T-helper 22 cell (primary cell): ENCODE data around the gene TEX22.

Experiments
- DNase-seq: peaks from one replicate; pipeline ENCODE4 v3.0.0-alpha.2; 2020; ENCODE audit warnings: low read depth

The TEX22 gene

DNA sequence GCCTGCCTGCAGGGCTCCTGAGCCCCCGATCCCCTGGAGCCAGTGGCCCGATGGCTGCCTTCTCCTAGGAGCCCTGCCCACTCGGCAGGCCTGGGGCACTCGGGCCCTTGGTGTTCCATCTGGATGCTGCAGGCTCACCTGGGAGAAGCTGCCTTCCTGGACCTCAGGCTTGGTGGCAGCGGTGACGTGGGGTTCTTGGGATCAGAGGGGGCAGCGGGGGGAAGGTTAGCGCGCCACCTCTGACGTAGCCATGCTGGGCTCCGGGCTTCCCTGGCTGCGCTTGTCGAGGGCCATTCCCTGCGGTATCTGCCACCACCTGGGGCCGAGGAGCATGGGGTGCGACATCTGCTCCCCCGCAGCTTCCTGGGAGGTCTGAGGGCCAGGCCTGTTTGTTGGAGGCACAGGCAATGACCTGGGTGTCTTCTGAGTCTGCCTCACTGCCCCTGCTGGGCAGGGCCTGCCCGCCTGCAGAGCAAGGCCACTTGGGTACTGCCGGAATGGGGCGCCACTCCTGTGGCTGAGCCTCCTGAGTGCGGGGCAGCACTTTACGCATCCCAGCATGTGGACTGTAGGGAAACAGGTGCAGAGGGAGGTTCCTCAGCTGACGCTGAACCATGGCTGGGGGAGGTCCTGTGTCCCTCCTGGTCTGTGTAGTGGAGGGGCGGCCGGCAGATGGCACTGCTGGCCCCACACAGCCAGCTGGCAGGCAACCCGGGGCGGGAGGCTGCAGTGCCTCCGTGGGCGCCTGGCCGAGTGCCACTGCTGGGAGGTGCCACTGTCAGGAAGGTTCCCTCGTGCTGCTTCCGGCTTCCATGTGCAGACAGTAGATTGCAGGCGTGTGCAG lies 41.6 kb downstream of the TEX22 start:
- no peak for DNase-seq

DNA sequence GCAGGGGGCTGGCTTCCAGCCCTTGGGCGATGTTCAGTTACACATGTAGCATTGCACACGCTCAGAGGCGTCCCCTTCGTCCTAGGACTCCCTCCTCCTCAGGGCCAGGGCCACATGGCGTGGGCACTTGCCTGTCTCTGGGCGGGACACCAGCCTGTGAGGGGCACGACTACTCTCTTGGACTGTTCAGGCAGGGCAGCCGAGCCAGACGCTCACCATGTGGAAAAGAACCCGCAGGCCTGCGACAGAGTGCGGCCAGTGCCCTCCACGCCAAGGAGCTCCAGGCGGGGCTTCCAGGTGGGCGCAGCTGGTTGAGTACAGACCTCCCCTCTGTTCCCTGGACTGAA lies 42.2 kb downstream of the TEX22 start:
- no peak for DNase-seq

DNA sequence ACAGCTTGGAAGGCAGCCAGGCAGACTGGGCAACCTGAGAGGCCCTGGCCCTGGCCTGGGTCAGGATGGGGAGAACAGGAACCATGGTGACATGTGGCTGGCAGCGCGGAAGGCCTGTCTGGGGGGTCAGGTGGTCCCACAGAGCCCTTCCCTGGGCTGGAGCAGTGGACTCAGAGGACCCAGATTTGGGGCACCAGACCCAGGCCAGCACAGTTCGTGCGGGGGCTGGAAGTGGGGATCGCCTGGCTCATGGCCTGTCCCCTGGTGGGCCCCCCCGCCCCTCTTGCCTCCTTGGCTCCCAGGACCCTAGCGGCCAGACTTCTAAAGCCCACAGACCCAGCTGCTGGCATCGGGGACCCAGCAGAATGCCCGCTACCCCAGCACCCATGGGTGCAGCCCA lies 42.7 kb downstream of the TEX22 start:
- DNase-seq = no peak

DNA sequence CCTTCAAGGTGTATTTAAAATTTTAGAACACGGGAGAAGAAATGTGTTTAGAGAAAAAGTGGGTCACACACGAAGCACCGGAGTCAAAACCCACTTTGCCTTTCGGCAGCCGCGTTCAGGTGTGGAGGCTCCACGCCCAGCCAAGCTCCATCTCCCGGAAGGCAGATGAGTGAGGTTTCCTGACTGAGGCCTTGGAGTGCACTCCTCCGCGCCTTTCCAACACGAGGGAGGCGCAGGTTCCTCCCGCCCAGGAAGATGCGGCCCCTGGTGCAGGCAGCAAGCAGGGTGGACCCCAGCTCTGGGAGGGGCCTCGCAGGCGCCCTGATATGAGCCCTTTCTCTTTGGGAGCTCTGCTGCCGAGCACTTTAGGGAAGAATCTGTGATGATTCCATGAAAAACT lies 43.8 kb downstream of the TEX22 start:
- DNase-seq = no peak

DNA sequence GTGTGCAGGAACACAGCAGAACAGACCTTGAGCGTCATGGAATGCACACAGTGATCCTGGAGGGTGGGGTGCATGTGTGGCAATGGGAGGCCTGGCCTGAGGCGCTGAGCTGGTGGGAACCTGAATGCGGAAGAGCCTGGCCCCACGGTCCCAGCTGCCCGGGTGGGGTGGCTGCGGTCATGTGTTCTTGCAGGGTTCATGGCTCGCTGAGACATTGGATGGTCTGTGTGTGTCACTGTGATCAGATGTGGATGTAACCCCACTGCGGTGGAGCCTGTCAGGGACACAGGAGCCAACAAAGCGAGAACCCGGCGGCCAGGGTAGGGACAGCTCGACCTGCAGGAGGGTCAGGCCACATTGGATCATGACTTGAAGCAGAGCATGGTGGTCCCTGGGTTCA lies 44.5 kb downstream of the TEX22 start:
- DNase-seq = no peak

DNA sequence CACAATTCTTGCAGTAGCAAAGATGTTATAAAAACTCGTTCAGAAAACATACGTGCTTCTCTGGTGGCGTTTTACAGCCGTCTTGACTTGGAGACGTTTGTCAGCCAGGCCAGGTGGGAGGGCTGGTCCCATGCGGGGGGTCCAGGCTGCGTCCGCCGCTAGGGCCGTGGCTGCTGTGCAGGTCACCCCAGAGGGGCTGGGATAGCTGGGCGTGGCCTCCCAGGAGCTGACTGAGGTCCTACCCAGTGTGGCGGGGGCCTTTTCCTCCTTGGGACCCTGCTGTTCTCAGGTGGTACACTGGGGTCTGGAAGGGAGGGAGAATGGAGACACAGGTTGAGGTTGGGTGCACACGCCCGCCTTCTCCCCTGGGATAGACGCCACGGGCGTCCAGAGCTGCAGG lies 46.5 kb downstream of the TEX22 start:
- DNase-seq = no peak

DNA sequence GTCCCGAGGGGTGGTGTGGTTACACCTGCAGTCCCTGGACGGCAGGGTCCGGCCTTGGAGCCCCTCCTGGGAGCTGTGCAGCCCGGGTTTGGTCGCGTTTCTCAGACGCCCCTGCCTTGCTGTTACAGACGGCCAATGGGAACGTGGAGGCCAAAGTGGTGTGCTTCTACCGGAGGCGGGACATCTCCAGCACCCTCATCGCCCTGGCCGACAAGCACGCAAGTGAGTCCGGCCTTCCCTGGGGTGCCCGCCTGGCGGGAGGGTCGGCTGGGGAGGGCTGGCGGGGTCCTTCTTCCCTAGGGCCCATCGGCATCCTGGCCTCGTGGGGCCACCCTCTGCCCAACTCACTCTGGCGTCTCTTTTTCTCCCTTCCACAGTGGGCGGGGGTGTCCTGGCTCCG lies 47.0 kb downstream of the TEX22 start:
- DNase-seq = no peak

DNA sequence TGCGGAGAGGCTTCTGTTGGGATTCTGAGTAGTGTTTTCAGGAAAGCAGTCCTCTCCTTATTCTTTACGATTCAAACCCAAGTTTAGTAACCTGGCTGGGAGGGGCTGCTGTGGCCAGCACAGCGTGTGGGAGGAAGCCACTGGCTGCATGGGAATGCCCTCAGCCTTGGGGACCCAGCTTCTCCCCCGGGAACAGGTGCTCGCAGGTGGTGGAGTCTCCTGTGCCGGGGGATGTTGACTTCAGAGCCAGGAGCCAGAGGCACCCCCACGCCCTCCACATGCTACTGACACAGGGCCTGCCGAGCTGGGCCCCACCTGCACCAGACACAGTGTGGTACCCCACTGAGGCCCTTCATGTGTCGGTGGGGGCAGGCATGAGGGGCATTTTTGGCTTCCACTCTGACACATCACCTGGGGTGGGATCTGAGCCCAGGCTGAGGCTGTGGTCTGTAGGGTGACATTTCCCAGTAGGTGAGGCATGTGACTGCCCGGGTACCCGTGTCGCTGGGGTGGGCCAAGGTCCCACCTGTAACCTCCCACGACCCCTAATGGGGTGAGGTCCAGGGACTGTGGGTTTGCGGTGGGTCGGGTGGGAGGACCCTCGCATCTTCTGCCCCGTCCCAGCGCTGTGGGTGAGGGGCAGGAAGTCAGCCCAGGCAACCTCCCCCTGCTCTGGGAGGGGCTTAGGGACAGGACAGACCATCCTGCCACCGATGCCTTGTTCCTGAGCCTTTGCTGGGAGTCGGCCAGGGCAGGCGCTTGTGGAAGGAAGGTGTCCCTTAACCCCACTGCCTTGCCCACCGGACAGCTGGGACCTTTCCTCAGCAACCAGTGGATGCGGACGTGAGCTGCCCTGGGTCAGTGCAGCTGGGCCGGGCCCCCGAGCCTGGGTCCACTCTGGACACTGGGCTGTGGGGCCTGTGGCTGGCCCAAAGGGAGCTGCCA lies 47.8 kb downstream of the TEX22 start:
- DNase-seq = no peak

DNA sequence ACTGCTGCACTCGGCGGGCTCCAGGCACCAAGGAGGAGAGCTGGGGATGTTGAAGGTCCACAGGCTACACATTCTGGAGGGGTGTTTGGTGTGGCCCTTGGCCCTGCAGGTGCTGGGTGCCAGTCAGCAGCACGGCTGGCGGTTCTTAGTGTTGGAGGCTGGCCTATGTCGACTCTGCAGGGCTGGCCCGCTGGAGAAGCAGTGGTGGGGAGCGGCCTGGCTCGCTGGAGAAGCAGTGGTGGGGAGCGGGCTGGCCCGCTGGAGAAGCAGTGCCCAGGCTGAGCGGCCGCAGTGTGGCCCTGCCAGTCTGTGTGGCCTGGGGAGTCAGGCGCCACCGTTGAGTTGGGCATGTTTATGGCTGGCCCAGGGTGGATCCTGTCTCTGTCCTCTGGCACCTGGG lies 48.6 kb downstream of the TEX22 start:
- no peak for DNase-seq

DNA sequence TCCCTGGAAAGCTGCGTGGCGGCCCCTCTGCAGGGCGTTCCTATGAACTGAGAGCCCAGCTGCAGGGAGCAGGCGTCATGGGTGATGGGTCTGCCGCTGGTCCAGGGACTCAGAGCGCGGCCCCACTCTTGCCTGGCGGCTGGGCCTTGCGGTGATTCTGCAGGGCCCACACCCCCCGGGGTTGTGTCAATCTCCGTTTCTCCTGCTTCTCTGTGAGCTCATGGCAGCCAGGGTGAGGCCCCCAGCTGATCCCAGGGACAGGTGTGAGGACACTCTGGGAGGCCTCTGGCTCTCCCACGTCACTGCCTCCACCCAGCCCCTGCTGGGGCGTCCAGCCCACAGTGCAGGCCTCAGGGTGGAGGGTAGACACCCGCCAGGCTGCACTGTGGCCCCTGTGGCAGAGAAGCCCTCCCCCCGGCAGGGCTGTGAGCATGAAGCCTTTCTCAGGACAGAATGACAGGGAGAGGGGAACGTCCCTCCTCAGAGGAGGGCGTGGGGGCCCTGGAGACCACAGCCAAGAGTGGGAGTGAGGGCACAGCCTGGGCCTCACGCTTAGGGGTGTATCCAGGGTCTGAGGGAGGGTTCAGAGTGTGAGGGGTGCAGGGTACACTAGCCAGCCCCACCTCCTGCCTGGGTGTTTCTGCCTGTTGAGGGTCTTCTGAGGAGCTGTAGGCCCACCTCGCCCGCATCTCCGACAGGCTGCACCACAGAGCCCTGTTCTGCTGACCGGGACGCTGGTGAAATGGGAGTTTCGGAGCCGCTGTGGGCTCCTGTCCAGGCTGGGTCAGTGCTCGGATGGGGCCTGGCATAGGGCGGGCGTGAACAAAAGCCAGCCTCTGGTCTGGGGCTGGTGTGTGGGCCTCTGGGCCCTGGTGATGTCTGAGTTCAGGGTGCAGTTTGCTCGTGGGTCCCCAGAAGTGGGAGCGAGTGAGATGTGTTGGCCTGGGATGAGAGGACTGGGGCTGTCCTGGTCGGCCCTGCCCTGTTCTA lies 49.6 kb downstream of the TEX22 start:
- no peak for DNase-seq

DNA sequence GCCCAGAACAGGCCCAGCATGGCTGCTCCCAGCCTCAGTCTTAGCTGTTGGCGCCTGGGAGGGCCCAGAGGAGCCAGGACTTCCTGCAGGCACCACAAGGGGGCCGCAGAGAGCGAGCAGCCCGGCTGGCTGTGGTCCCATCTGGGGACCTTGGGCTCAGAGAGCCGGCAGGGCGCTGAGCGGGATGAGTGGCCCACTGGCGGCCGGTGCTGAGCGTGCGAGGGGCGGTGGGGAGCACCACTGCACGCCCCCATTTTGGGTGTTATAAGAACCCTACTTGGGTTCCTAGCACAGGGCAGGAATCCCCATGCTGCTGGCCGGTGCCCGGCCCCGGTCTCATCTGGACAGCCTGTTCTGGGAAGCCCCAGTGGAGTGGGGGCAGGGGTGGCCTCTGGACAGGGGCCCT lies 50.4 kb downstream of the TEX22 start:
- DNase-seq = peak; percentile 36

DNA sequence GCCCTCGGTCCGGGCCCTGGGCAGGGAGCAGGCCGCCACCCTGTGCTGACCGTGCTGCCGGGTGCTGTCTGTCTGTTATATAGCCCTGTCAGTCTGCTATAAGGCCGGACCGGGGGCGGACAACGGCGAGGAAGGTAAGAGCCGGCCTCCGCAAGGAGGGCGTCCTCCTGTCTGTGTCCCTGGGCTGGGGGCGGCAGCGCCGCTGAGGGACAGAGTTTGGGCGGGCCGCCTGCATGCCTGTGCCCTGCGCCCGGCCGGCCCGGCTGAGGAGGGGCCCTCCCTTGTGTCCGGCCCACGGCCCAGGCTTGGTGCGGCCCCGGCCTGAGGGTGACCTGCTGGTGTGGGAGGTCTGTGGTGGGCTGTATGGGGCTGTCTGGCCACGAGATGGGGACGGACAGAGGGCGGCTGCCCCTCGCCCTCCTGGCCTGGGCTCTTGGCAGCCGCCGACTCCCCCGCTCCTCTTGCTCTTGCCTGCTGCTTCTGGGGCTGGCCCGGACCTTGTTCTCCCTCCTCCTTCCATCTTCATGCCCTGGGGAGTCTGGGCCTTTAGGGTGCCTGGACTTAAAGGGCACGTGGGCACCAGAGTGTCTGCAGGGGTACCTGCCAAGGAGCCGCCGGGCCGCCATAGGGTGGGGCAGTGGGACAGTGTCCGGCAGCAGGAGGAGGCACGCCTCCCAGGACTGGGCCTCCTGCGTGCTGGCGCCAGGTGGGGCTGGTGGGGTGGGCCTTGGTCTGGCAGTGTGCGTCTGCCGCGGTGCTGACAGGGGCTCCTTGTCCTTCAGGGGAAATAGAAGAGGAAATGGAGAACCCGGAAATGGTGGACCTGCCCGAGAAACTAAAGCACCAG lies 51.2 kb downstream of the TEX22 start:
- no peak for DNase-seq

DNA sequence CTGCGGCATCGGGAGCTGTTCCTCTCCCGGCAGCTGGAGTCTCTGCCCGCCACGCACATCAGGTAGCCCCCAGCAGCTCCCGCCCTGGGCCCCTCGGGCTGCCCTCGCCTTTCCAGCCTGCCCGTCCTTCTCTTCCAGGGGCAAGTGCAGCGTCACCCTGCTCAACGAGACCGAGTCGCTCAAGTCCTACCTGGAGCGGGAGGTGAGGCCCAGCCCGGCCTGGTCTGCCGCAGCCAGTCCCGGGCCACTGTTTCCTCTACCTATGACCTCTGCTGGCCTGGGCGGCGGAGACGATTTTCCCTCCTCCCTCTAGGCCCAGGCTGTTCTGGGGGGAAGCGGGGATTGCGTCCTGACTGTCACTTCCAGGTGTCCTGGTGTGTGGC lies 51.8 kb downstream of the TEX22 start:
- DNase-seq = no peak

DNA sequence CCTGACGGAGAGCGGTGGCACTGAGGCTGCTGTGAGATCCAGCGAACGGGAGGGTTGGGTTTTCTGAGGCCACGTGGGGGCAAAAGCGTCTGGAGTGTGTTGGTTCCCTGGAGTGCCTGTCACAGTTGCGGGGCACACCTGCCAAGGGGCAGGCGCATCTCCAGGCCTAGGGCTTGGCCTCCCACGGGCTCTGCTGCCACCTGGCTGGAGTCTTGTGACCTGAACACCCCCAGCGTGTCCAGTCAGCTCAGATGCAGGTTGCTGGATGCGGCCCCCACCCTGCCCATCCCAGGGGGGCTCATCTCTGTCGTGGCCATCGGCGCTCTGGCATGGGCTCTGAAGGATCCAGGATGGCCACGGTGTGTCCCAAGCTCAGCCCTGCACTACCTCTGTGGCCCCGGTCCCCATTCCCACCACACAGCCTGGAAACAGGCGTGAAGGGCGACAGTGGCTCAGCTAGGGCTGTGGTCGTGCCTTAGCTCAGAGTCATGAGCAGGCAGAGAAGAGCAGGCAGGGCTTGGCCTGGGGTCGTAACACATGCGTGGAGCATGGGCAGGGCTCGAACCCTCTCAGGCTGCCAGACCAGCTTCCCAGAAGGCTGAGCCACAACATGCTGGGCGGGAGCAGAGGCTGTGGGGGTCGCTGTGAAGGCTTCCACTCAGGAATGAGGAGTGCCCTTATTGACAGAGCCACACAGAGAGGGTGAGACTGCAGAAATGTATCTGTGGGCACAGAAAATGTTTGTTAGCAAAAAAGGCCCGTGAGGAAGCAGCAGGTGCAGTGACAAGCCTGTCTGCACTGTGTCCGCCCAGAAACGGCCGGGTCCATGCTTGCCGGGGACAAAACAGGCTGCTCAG lies 52.8 kb downstream of the TEX22 start:
- no peak for DNase-seq

DNA sequence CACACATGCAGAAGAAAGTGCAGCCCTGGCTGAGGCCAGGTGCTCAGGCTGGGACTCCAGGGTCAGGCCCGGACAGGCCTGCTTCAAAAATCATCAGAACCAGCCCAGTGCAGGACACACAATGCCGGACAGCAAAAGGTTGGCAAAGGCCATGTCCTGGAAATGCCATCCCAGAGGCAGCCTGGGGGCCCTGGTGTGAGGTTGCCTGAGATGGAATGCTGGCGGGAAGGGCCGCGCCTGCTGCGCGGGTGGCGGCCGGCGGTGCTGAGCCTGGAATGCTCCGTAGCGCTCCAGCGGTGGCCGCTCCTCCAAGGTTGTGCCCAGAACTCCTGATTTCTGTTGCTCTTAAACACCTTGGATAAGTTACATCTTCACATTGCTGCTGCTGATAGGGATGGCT lies 54.6 kb downstream of the TEX22 start:
- no peak for DNase-seq

DNA sequence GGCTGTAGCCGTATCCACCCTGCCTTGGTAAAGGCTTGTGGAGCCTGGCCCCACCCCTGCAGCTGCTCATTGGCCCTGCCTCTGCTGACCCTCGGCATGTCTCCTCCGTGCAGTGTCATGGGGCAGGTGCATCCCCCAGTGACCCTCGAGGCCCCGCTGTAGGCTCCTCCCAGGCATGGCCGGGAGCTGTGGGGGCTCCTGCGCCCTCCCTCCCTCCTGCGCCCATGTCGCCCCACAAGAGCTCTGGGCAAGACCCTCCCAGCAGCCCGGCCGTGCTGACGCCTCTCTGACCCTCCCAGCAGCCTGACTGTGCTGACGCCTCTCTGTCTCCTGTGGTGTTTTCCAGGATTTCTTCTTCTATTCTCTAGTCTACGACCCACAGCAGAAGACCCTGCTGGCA lies 55.5 kb downstream of the TEX22 start:
- no peak for DNase-seq

DNA sequence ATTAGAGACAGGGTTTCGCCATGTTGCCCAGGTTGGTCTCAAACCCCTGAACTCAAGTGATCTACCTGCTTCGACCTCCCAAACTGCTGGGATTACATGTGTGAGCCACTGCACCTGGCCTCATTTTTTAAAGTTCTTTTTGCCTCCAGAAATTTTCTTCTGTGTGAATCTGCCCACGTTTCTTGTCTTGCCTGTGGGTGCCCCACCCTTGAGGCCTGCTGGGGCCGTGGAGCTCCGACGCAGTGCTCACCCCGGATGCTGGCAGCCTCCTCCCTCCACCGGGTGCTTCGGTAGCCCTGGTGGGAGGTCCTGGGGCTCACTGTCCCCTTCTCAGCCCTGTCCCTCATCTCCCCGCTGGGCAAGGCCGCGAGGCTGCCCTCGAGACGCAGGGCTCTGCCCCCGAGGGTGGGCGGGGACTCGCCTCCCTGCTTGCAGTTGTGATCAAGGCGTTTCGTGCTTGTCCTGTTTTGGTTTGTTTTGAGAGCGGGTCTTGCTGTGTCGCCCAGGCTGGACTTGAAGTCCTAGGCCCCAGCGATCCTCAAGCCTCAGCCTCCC lies 56.8 kb downstream of the TEX22 start:
- DNase-seq = no peak

DNA sequence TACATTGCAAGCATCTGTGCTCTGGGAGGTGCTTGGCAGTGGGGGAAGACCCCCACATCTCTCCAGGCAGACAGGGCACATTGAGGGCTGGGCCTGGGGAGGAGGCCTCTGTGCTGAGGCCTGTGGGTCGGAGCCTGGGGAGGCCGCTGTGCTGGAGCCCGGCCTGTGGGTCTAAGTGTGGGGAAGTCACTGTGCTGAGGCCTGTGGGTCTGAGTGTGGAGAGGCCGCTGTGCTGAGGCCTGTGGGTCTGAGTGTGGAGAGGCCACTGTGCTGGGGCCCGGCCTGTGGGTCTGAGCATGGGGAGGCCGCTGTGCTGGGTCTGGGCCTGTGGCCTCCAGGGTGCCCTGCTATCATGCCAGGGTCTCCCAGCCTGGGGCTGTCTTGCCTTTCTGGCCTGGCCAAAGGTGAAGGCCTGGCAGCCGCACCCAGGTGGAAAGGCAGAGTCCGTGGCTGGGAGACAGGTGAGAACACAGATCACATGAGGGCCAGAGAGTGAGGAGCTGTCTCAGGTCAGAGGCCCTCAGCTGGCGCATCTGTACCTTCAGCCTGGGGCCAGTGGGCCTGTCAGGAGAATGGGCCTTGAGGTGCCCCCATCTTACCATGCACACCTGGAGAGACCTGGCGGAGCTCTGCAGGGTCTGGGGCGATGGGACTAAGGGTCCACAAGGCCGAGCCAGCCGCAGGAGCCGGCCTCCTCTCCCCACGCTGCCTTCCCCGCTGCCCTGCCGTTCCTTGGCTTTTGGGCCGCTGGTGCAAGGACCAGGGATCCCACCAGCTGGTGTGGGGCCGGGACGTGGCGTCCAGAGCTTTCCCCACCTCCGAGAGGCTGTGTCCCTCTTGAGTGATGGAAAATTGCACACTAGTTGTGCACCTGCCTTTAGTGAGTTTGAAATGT lies 57.7 kb downstream of the TEX22 start:
- no peak for DNase-seq
